HCT116 (cell line): Measurements from ENCODE around the gene MYRF. TPM values are rescaled to one million over a fixed set of nuclear protein-coding genes. Genes with fewer than 3 reads are reported as not detected.

Source experiments
- ATAC-seq: fragments of 200-7000 bp; cut with Tn5 transposase; 2 replicates; pipeline ENCODE4 v1.9.1; 2020; ENCODE audit warnings: mild to moderate bottlenecking, moderate library complexity
- BruUV-seq: library from RNA; stranded (reverse); fragments of 400-500 nt; replicated peaks from 2 replicates; lab custom pipeline; 2021; lab: Mats Ljungman, UMichigan
- CTCF ChIA-PET: fragments of 300-600 bp; sonication (Branson Sonifier 250); formaldehyde crosslinking; loops from one replicate; lab custom pipeline; 2021; ENCODE audit warnings: antibody characterized with exemption; lab: Charles Lee
- POLR2A ChIA-PET: fragments of 300-600, 350-600 bp; sonication (Branson Sonifier 250); formaldehyde crosslinking; loops from one replicate; lab custom pipeline; 2021; ENCODE audit warnings: antibody characterized with exemption; lab: Charles Lee
- RAD21 ChIA-PET, 2 experiments: fragments of 300-600 bp; sonication (Branson Sonifier 250); formaldehyde crosslinking; loops; one replicate each; lab custom pipeline; 2023; ENCODE audit warnings: low total read pairs in 2 of 2; ENCODE audit not compliant: uncharacterized antibody in 2 of 2, unreplicated experiment in 2 of 2, low non-redundant PET in 1 of 2; lab: Charles Lee
- DNase-seq: peaks from one replicate; pipeline ENCODE4 v3.0.0-alpha.2; 2010; ENCODE audit warnings: low read depth, low spot score
- H2AFZ ChIP-seq: fragments of 200-600 bp; shearing (Covaris generic), sonication (generic); 2 replicates; pipeline ENCODE4 v1.6.1; 2017; ENCODE audit warnings: low read depth, mixed run types, mixed read lengths, antibody characterized with exemption, low read length; ENCODE audit not compliant: poor library complexity, severe bottlenecking
- H3K27ac ChIP-seq: 2 replicates; pipeline ENCODE4 v1.5.1; 2012; ENCODE audit warnings: low read depth, low read length
- H3K27me3 ChIP-seq: fragments of 200-600 bp; sonication (generic); 2 replicates; pipeline ENCODE4 v1.6.1; 2016; ENCODE audit warnings: mixed run types, low read length, mixed read lengths; ENCODE audit not compliant: insufficient read depth
- H3K36me3 ChIP-seq, 2 experiments: fragments of 200-500 bp in 1 of 2; fragments of 200-600 bp in 1 of 2; sonication (Bioruptor generic) in 1 of 2; sonication (generic) in 1 of 2; 2 replicates each; pipeline versions ENCODE4 v1.5.1 to v1.6.1; 2014 to 2016; ENCODE audit warnings: low read length in 2 of 2, inconsistent platforms in 1 of 2, mixed read lengths in 1 of 2, mixed run types in 1 of 2; ENCODE audit not compliant: insufficient read depth in 2 of 2, control insufficient read depth in 1 of 2
- H3K4me1 ChIP-seq, 2 experiments: fragments of 200-600 bp in 1 of 2; sonication (generic) in 1 of 2; 2 replicates each; pipeline versions ENCODE4 v1.5.1 to v1.6.1; 2012 to 2017; ENCODE audit warnings: low read length in 2 of 2, inconsistent platforms in 1 of 2, mild to moderate bottlenecking in 1 of 2, mixed read lengths in 1 of 2, mixed run types in 1 of 2, moderate library complexity in 1 of 2; ENCODE audit not compliant: insufficient read depth in 2 of 2, control insufficient read depth in 1 of 2
- H3K4me2 ChIP-seq: fragments of 200-600 bp; sonication (generic); 2 replicates; pipeline ENCODE4 v1.6.1; 2017; ENCODE audit warnings: mixed run types, low read length, mixed read lengths
- H3K4me3 ChIP-seq, 2 experiments: fragments of 200-600 bp in 1 of 2; sonication (generic) in 1 of 2; replicated peaks in 1 of 2; 2 replicates each; pipeline ENCODE4 v1.5.1; 2011 to 2016; ENCODE audit warnings: low read length in 2 of 2, control low read depth in 1 of 2, low read depth in 1 of 2, mild to moderate bottlenecking in 1 of 2, mixed read lengths in 1 of 2, mixed run types in 1 of 2
- H3K79me2 ChIP-seq: fragments of 200-600 bp; sonication (generic); 2 replicates; pipeline ENCODE4 v1.6.1; 2017; ENCODE audit warnings: mild to moderate bottlenecking, mixed run types, low read length, moderate library complexity, mixed read lengths; ENCODE audit not compliant: insufficient read depth
- H3K9ac ChIP-seq: fragments of 200-600 bp; sonication (generic); 2 replicates; pipeline ENCODE4 v1.6.1; 2016; ENCODE audit warnings: low read length, mixed read lengths
- H3K9me2 ChIP-seq: fragments of 200-600 bp; sonication (generic), shearing (Covaris generic); 2 replicates; pipeline ENCODE4 v1.6.1; 2017; ENCODE audit warnings: mixed run types, mild to moderate bottlenecking, moderate library complexity; ENCODE audit not compliant: insufficient read depth
- H3K9me3 ChIP-seq, 2 experiments: fragments of 200-500 bp in 1 of 2; fragments of 200-600 bp in 1 of 2; sonication (Bioruptor generic) in 1 of 2; sonication (generic) in 1 of 2; 2 replicates each; pipeline ENCODE4 v1.6.1; 2014 to 2017; ENCODE audit warnings: low read length in 2 of 2, mixed read lengths in 2 of 2, inconsistent platforms in 1 of 2, low read depth in 1 of 2, mild to moderate bottlenecking in 1 of 2, mixed run types in 1 of 2, moderate library complexity in 1 of 2; ENCODE audit not compliant: control insufficient read depth in 1 of 2, insufficient read depth in 1 of 2
- H4K20me1 ChIP-seq: fragments of 200-600 bp; sonication (generic), shearing (Covaris generic); 2 replicates; pipeline ENCODE4 v1.6.1; 2017; ENCODE audit warnings: mixed run types, mild to moderate bottlenecking, moderate library complexity; ENCODE audit not compliant: insufficient read depth
- ELF1 ChIP-seq: IDR thresholded peaks from 2 replicates; pipeline ENCODE4 v1.6.1; 2012; ENCODE audit warnings: low read depth, borderline replicate concordance
- FOSL1 ChIP-seq: IDR thresholded peaks from 2 replicates; pipeline ENCODE4 v1.6.1; 2012; ENCODE audit warnings: low read depth
- POLR2AphosphoS5 ChIP-seq: IDR thresholded peaks from 2 replicates; pipeline ENCODE4 v1.6.1; 2011; ENCODE audit warnings: mild to moderate bottlenecking, low read depth, low read length, moderate library complexity
- SRF ChIP-seq: IDR thresholded peaks from 2 replicates; pipeline ENCODE4 v1.6.1; 2012; ENCODE audit warnings: low read depth
- TCF7L2 ChIP-seq: IDR thresholded peaks from 2 replicates; pipeline ENCODE4 v1.7.0; 2011; ENCODE audit warnings: borderline replicate concordance, inconsistent platforms; ENCODE audit not compliant: insufficient read depth, insufficient read length; ENCODE audit errors: extremely low read depth
- YY1 ChIP-seq: IDR thresholded peaks from 2 replicates; pipeline ENCODE4 v1.6.1; 2011; ENCODE audit warnings: low read length, low read depth, moderate library complexity, mild to moderate bottlenecking; ENCODE audit not compliant: insufficient replicate concordance; ENCODE audit errors: extremely low read depth
- ZFX ChIP-seq: fragments of 450-650 bp; IDR thresholded peaks from 2 replicates; pipeline ENCODE4 v1.6.1; 2017
- ZNF274 ChIP-seq: fragments of 200-500 bp; sonication (Bioruptor generic); IDR thresholded peaks from 2 replicates; pipeline ENCODE4 v1.6.1; 2014; ENCODE audit warnings: mild to moderate bottlenecking, low read depth, low read length, inconsistent platforms
- intact Hi-C: fragments of 100-400 bp; cut with micrococcal nuclease; formaldehyde crosslinking; loops from 2 replicates; pipeline ENCODE4 v1.10.0; 2022
- total RNA-seq: library from RNA; stranded (reverse); gene quantifications from one replicate; pipeline ENCODE4 v1.2.1, GENCODE V29; 2021; ENCODE audit not compliant: unreplicated experiment
- TF ChIP-seq, protein P1 (sequence below): IDR thresholded peaks from 2 replicates; pipeline ENCODE4 v1.6.1; 2012

Gene MYRF
- total RNA-seq, 1 experiment from 2014 or later = 52.3 TPM

DNA sequence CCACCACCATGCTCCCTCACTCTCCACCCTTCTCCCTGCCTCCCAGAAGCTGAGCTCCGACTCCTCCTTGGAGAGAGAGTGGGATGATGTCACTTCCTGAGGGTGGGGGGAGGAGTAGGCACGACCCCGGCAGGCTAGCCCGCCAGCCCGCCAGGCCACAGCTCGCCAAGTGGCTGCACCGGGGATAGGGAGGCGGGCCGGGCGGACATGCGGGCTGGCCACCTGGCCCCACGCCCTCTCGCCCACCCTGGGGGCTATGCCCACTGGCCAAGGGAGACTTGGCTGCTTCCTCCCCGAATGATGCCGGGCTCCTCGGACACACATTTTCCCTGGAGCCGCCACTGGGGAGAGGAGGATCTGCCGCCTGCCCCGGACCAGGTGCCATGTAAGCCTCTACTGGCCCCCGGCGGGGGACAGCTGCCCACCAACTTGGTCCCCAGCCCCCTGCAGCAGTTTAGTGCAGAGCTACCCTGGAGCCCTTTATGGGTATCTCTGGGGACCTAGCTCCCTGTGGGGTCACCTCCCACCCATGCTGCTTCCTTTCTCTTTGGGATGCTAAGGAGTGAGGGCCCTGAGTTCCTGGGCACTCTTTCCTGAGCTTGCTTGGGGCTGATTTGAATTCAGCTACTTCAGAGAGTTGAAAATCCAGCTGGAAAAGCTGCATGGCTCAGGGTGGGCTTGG is 33.7 kb upstream of the MYRF start:
- Histone ChIP-seq H2AFZ (no peak overlapping the region), H3K27ac (no peak overlapping the region), H3K36me3 (no peaks in the 10 kb centered on the region), H3K9ac (no peak overlapping the region), H3K9me3 (no peaks in the 10 kb centered on the region), H3K4me3 (no peak overlapping the region), H3K9me2 (no peaks in the 10 kb centered on the region), H3K4me2 (no peak overlapping the region), H3K79me2 (no peaks in the 10 kb centered on the region), H3K4me1 (peaks cover 0 to 7% of the 10 kb centered on the region in 2 experiments; a peak in 1 of 4 replicates), H4K20me1 (no peaks in the 10 kb centered on the region), H3K27me3 (no peaks in the 10 kb centered on the region)
- TF ChIP-seq SRF (no peak), ZNF274 (no peak)
- ATAC-seq = no peak; the same call in 1 of the 2 replicates
- ChIA-PET POLR2A (no interaction called here), RAD21 (no interaction called here), CTCF (interaction anchor here (1.0 to 1.2 kb wide), 2 partner anchors 29 to 236 kb away, joined by 3 read pairs; no protein-coding TSS in a partner anchor)
- DNase-seq = no peak
- intact Hi-C loops = no loop called here
- BruUV-seq = no TSS peak

DNA sequence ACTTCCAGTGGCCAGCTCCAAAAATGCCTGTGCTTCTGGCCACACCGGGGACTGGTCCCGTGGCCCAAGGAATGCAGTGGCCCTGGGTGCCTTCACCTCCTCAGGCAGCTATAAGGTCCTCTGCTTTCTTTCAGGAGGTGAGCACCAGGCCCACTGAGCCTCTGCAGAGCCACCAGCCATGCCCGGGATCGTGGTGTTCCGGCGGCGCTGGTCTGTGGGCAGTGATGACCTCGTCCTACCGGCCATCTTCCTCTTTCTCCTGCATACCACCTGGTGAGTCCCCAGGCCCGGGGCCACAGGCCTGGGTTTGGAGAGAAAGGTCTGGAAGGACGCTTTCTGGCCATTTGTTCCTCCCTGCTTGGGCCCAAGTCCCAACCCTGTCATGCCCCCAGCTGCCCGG is 32.5 kb upstream of the MYRF start:
- intact Hi-C loops = no loop called here
- H3K27me3 ChIP-seq = no peaks in the 10 kb centered on the region

More for the DNA sequence above, 32.5 kb upstream of the MYRF start:
- DNase-seq (no peak), ATAC-seq (no peak)
- TF ChIP-seq YY1 (no peak), TCF7L2 (no peak), POLR2AphosphoS5 (no peak), SRF (no peak), ZFX (no peak), ELF1 (no peak), FOSL1 (no peak)
- TF ChIP-seq, protein P1, sequence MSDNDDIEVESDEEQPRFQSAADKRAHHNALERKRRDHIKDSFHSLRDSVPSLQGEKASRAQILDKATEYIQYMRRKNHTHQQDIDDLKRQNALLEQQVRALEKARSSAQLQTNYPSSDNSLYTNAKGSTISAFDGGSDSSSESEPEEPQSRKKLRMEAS = no peak
- no peaks in the 10 kb centered on the region for H3K9me3 ChIP-seq
- CTCF ChIA-PET = no interaction called here
- H2AFZ ChIP-seq = no peak overlapping the region
- H3K79me2 ChIP-seq = no peaks in the 10 kb centered on the region
- no peak overlapping the region for H3K27ac ChIP-seq
- H3K4me3 ChIP-seq = no peak overlapping the region
- H3K4me2 ChIP-seq = no peak overlapping the region
- RAD21 ChIA-PET = no interaction called here
- no peaks in the 10 kb centered on the region for H3K36me3 ChIP-seq
- POLR2A ChIA-PET = no interaction called here
- H3K9me2 ChIP-seq = no peaks in the 10 kb centered on the region
- BruUV-seq = no TSS peak
- peaks cover 0 to 7% of the 10 kb centered on the region in 2 experiments; a peak in 1 of 4 replicates for H3K4me1 ChIP-seq
- H3K9ac ChIP-seq = no peak overlapping the region
- no peaks in the 10 kb centered on the region for H4K20me1 ChIP-seq
